HepG2 (cell line): ENCODE results near the gene GLS2. TPM values are rescaled to one million over a fixed set of nuclear protein-coding genes. Genes with fewer than 3 reads are reported as not detected.

ENCODE experiments used
- ATAC-seq: fragments of 200-7000 bp; cut with Tn5 transposase; 3 replicates; pipeline ENCODE4 v1.9.1; 2020; ENCODE audit warnings: mild to moderate bottlenecking, moderate library complexity
- BruUV-seq: library from RNA; stranded (reverse); fragments of 400-500 nt; replicated peaks from 2 replicates; lab custom pipeline; 2021; lab: Mats Ljungman, UMichigan
- CTCF ChIA-PET: fragments of 300-600 bp; formaldehyde crosslinking; extraction: SDS; loops from one replicate; lab custom pipeline; 2021; ENCODE audit warnings: low total read pairs, inconsistent platforms, low intra/inter-chr PET ratio; lab: Yijun Ruan, JAX
- POLR2A ChIA-PET: fragments of 350-600 bp; sonication (Branson Sonifier 250); formaldehyde crosslinking; loops from one replicate; lab custom pipeline; 2020; ENCODE audit warnings: antibody characterized with exemption, inconsistent platforms; lab: Yijun Ruan, JAX
- DNase-seq: peaks from one replicate; pipeline ENCODE4 v3.0.0-alpha.2; 2015; ENCODE audit warnings: low spot score
- FAIRE-seq: peaks from 3 replicates; lab custom pipeline; 2011; peaks lifted over from hg19 to GRCh38; lab: Jason Lieb, UNC
- H2AFZ ChIP-seq: one replicate; pipeline ENCODE4 v1.6.1; 2011; ENCODE audit warnings: low read length, inconsistent platforms
- H3K27ac ChIP-seq: fragments of 300-600 bp; 3 replicates; pipeline ENCODE4 v1.8.0; 2011; ENCODE audit warnings: mixed run types, mild to moderate bottlenecking, mixed read lengths, low read length, inconsistent platforms; ENCODE audit not compliant: insufficient read depth; ENCODE audit errors: extremely low read length
- H3K27me3 ChIP-seq, 2 experiments: fragments of 200-600 bp in 1 of 2; 2 replicates in 1 of 2; 3 replicates in 1 of 2; pipeline versions ENCODE4 v1.6.0 to v1.8.0; 2011; ENCODE audit warnings: low read length in 2 of 2, mild to moderate bottlenecking in 2 of 2, moderate library complexity in 2 of 2, inconsistent platforms in 1 of 2; ENCODE audit not compliant: insufficient read depth in 2 of 2, control insufficient read depth in 1 of 2
- H3K36me3 ChIP-seq, 2 experiments: fragments of 200-600 bp in 1 of 2; replicated peaks in 1 of 2; 2 replicates in 1 of 2; 3 replicates in 1 of 2; pipeline versions ENCODE4 v1.5.1 to v1.8.0; 2011; ENCODE audit warnings: low read length in 2 of 2, inconsistent platforms in 1 of 2; ENCODE audit not compliant: insufficient read depth in 2 of 2, control insufficient read depth in 1 of 2
- H3K4me1 ChIP-seq: 2 replicates; pipeline ENCODE4 v1.5.1; 2012; ENCODE audit warnings: low read length, inconsistent platforms; ENCODE audit not compliant: insufficient read depth
- H3K4me2 ChIP-seq: 2 replicates; pipeline ENCODE4 v1.6.0; 2011; ENCODE audit warnings: low read depth, low read length, inconsistent platforms
- H3K4me3 ChIP-seq, 3 experiments: fragments of 200-600 bp in 1 of 3; sonication (generic), shearing (Covaris generic) in 1 of 3; replicated peaks in 1 of 3; 2 replicates each; pipeline ENCODE4 v1.5.1; 2011 to 2016; ENCODE audit warnings: low read length in 3 of 3, inconsistent platforms in 2 of 3, low read depth in 2 of 3, mild to moderate bottlenecking in 2 of 3, control low read depth in 1 of 3, mixed read lengths in 1 of 3; ENCODE audit not compliant: insufficient read depth in 1 of 3
- H3K79me2 ChIP-seq: one replicate; pipeline ENCODE4 v1.6.1; 2011; ENCODE audit warnings: low read length, inconsistent platforms; ENCODE audit not compliant: insufficient read depth
- H3K9ac ChIP-seq: 2 replicates; pipeline ENCODE4 v1.6.0; 2011; ENCODE audit warnings: mild to moderate bottlenecking, low read depth, low read length, inconsistent platforms; ENCODE audit not compliant: insufficient read depth
- H3K9me3 ChIP-seq: 2 replicates; pipeline ENCODE4 v1.5.1; 2012; ENCODE audit warnings: mild to moderate bottlenecking, low read length
- H4K20me1 ChIP-seq: 2 replicates; pipeline ENCODE4 v1.6.0; 2011; ENCODE audit warnings: inconsistent platforms, mild to moderate bottlenecking, low read length, moderate library complexity; ENCODE audit not compliant: insufficient read depth
- GATAD2A ChIP-seq: IDR thresholded peaks from 2 replicates; pipeline ENCODE4 v1.6.1; 2016
- GTF2F1 ChIP-seq: fragments of 150-350 bp; IDR thresholded peaks from 2 replicates; pipeline ENCODE4 v1.6.1; 2014; ENCODE audit warnings: low read length
- MZF1 ChIP-seq: sonication (generic); formaldehyde crosslinking; IDR thresholded peaks from 2 replicates; pipeline ENCODE4 v1.8.1; 2023; ENCODE audit warnings: mild to moderate bottlenecking, missing genetic modification reagents, borderline replicate concordance
- ONECUT2 ChIP-seq: sonication (generic); formaldehyde crosslinking; IDR thresholded peaks from 2 replicates; pipeline ENCODE4 v1.4.0; 2020; ENCODE audit warnings: missing genetic modification reagents
- ZNF180 ChIP-seq: sonication (generic); formaldehyde crosslinking; IDR thresholded peaks from 2 replicates; pipeline ENCODE4 v1.4.0; 2020; ENCODE audit warnings: low read depth, missing genetic modification reagents, borderline replicate concordance
- WGBS: methylation state at CpG from one replicate; pipeline ENCODE4 v1.1.6; 2017; ENCODE audit warnings: low lambda C conversion rate; 5-methylcytosine and 5-hydroxymethylcytosine counted together
- in situ Hi-C: cut with HindIII; loops from 2 replicates; pipeline ENCODE4 v1.10.0; 2017; ENCODE audit warnings: low pct_unique_long_range_greater_than_20kb; ENCODE audit not compliant: extremely low pct_ligation_motif_present
- intact Hi-C: fragments of 100-400 bp; cut with micrococcal nuclease; formaldehyde crosslinking; loops from one replicate; pipeline ENCODE4 v1.10.0; 2022; ENCODE audit not compliant: unreplicated experiment
- polyA plus RNA-seq, 8 experiments: library from polyadenylated mRNA; depleted of rRNA in 3 of 8; stranded (reverse) in 7 of 8; unstranded in 1 of 8; fragments of >200 nt; fragmentation: Illumina TruSeq in 4 of 8; extraction: Trizol in 4 of 8; gene quantifications; 2 replicates each; pipeline versions ENCODE4 v1.2.1 to v1.2.3, GENCODE V29; 2011 to 2016; ENCODE audit warnings: low read depth in 4 of 8, missing spikeins in 1 of 8, mixed read lengths in 1 of 8; ENCODE audit not compliant: insufficient read depth in 1 of 8
- total RNA-seq, 5 experiments: library from RNA; depleted of rRNA; stranded (reverse); fragments of >200 nt; fragmentation: Illumina TruSeq; extraction: Trizol; gene quantifications; 2 replicates each; pipeline ENCODE4 v1.2.3, GENCODE V29; 2016; ENCODE audit warnings: low read depth in 1 of 5
- TF ChIP-seq, protein P1 (sequence below): IDR thresholded peaks from 2 replicates; pipeline ENCODE4 v1.6.1; 2016; ENCODE audit warnings: missing biosample characterization, missing genetic modification reagents, low read depth

Gene GLS2
- total and polyA plus RNA-seq, 2 of the 13 experiments (the other 11 are each of a cell fraction or from before 2014, with no cell fraction given) = 8.6 to 12.2 TPM

DNA sequence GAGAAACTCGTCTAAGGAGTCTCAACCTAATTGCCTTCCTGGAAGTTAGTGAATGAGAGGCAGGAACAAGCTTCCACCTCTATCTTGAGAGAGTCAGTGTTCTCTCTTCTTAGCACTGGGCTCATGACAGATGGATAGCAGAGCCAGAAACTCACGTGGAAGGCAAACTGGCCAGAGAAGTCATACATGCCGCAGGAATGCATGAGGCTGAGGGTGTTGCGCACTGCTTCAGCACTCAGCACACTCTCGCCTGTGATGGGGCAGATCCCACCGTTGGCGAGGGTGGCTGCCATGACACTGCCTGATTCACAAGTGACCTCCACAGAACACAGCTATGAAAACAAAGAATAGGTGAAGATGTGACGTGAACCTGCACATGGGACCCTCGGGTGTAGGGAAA lies 13.6 kb downstream of the GLS2 start:
- no peak overlapping the region for H2AFZ ChIP-seq
- H3K4me1 ChIP-seq = peaks cover 26% of the 10 kb centered on the region
- no peak for DNase-seq
- H3K4me2 ChIP-seq = no peak overlapping the region
- ChIA-PET CTCF (no interaction called here), POLR2A (interaction anchor here (1.4 to 4.0 kb wide), 3 partner anchors 13 to 158 kb away, joined by 3 to 10 read pairs (median 4); partner anchors contain the start of gene GLS2)
- H3K27ac ChIP-seq = no peak overlapping the region
- intact Hi-C loops = no loop called here
- no TSS peak for BruUV-seq
- in situ Hi-C loops = no loop called here
- peaks cover 2 to 11% of the 10 kb centered on the region in 2 experiments; a peak in 4 of 5 replicates for H3K36me3 ChIP-seq
- H3K79me2 ChIP-seq = peaks cover 6% of the 10 kb centered on the region
- no peak for ATAC-seq
- 92% methylated on average over 8 of the region's 9 CpGs for WGBS
- H3K4me3 ChIP-seq = no peak overlapping the region
- no peaks in the 10 kb centered on the region for H3K9me3 ChIP-seq
- H3K9ac ChIP-seq = no peak overlapping the region
- H3K27me3 ChIP-seq = no peaks in the 10 kb centered on the region
- no peak for TF ChIP-seq GATAD2A (CRISPR knock-in tag)
- no peak for TF ChIP-seq MZF1 (CRISPR knock-in tag)
- no peak for TF ChIP-seq ZNF180 (CRISPR knock-in tag)
- TF ChIP-seq, protein P1, sequence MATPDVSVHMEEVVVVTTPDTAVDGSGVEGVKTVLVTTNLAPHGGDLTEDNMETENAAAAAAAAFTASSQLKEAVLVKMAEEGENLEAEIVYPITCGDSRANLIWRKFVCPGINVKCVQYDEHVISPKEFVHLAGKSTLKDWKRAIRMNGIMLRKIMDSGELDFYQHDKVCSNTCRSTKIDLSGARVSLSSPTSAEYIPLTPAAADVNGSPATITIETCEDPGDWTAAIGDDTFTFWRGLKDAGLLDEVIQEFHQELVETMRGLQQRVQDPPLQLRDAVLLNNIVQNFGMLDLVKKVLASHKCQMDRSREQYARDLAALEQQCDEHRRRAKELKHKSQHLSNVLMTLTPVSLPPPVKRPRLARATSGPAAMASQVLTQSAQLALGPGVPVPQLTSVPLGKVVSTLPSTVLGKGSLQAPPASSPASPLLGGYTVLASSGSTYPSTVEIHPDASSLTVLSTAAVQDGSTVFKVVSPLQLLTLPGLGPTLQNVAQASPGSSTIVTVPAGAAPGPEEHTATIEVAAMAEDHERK (CRISPR knock-in tag) = no peak
- no peak for TF ChIP-seq ONECUT2 (CRISPR knock-in tag)
- TF ChIP-seq GTF2F1 = no peak
- FAIRE-seq = no peak
- H4K20me1 ChIP-seq = no peaks in the 10 kb centered on the region
